ENCODE results near the gene RAB19.
"Not testable (repeated sequence)": the region's sequence is repeated elsewhere in the genome, so short reads cannot be mapped to it uniquely, and the experiment has no call there.

The RAB19 gene

DNA sequence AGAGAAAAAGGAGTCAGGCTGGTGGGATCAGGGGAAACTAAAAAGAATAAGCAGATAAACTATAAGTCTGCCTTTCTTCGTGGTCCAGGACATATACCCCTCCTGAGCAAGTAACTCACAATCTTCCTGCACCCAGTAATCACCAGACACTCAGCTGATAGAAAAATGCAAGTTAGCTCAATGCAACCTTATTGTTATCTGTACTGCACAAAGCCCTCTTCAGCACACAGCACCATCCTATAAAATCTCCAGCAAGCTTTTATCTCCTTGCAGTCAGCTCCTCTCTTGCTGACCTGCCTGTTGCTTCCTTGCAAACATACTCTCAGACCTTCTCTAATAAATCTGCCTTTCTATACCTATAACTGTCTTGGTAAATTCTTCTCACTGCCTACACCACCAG lies 12.2 kb upstream of the RAB19 start:
- DNase-seq (ENCODE audit: low spot score in 2 of 2) (no peak), ATAC-seq (no peak)
- Mint-ChIP-seq H3K4me1 (peaks cover 8% of the 10 kb centered on the region), H3K4me3 (no peak overlapping the region), H3K9me3 (no peaks in the 10 kb centered on the region), H3K36me3 (peaks cover 9% of the 10 kb centered on the region), H3K27ac (no peak overlapping the region)

DNA sequence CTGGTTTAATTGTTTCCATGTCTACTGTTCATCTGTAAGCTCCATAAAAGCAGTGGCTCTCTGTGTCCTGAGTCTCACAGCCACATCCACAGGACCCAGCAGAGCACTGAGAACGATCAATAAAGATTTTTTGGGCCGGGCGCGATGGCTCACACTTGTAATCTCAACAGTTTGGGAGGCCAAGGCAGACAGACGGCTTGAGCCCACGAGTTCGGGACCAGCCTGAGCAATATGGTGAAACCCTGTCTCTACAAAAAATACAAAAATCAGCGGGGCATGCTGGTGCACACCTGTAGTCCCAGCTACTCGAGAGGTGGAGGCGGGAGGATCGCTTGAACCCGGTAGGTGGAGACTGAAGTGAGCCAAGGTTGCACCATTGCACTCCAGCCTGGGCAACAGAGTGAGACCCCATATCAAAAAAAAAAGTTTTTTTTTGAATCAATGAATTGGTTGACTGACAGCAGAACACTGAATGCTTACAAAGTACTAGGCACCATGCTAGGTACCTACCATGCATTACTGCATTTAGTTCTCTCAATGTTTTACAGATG lies 10.0 kb upstream of the RAB19 start:
- Mint-ChIP-seq H3K9me3 (no peaks in the 10 kb centered on the region), H3K27ac (no peak overlapping the region), H3K36me3 (no peaks in the 10 kb centered on the region), H3K4me3 (no peak overlapping the region), H3K4me1 (peaks cover 15% of the 10 kb centered on the region)
- no peak for DNase-seq (ENCODE audit: low spot score in 2 of 2)
- ATAC-seq: no peak

DNA sequence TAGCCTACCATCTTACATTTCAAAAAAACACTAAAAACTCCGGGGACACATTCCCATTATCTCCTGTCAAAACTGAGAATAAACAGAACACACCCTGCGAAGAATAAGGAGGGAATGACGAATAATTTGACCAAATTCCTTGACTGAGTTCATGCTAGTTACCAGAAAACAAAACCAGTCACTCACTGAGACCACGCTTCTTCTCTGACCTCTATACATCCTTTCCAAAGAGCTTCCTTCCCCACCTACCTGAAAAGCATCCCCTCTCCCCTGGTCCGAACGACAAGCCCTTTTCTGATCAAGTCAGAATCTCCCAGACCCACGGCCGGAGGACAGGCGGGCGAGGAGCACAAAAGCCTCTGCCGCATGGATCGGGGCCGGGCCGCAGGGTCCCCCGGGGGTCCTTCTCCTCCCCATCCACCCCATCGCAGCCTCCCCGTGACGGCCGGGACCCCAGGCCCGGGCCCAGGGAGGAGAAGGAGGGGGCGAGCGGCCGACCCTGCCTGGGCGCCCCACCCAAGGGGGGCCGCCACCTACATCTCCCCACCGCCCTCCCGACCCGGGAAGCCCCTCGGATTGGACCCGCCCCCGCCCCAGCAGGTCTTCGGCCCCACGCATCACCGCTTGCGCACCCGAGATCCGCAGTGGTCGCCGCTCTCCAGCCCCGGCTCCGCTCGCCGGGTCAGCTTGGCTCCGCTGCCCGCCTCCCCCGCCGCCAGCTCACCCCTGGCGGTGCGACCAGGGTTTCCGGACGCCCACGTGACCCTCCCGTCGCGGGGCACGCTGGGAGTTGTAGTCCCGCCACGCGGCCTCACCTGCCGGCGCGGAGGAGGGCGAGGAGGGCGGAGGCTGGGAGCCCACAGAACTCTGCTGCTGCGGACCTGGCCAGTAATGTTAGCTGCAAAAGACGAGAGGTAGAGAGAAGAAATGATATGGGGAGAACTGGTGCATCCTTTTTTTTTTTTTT lies 5.8 kb upstream of the RAB19 start, which contains the start of gene SLC37A3:
SLC37A3 (minus strand) TSS at position 747 of the 967 bp plus-strand sequence. CDS start 16,004 bp downstream, outside the sequence.
- Mint-ChIP-seq H3K9me3 (no peaks in the 10 kb centered on the region), H3K36me3 (peaks cover 5% of the 10 kb centered on the region), H3K27ac (peak within 1 kb of the TSS; percentile 85), H3K4me3 (peak within 1 kb of the TSS; percentile 82), H3K4me1 (peaks cover 24% of the 10 kb centered on the region)
- DNase-seq (ENCODE audit: low spot score in 2 of 2) (peak; percentile 82 to 93), ATAC-seq (peak; percentile 97)

DNA sequence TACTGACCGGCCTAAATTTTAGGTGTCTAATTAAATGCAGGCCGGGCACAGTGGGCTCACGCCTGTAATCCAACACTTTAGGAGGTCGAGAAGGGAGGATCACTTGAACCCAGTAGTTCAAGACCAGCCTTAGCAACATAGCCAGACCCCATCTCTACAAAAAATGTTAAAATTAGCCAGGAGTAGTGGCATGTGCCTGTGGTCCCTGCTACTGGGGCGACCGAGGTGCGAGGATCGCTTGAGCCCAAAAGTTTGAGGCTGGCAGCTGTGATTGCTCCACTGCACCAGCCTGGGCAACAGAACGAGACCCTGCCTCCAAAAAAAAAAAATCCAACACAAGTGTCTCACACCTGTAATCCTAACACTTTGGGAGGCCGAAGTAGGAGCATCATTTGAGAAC lies 5.0 kb upstream of the RAB19 start:
- Mint-ChIP-seq H3K9me3 (no peaks in the 10 kb centered on the region), H3K4me1 (peaks cover 29% of the 10 kb centered on the region), H3K4me3 (peak overlapping the region; percentile 82), H3K36me3 (peaks cover 5% of the 10 kb centered on the region), H3K27ac (peak overlapping the region; percentile 85)
- DNase-seq (ENCODE audit: low spot score in 2 of 2) (no peak), ATAC-seq (no peak)

DNA sequence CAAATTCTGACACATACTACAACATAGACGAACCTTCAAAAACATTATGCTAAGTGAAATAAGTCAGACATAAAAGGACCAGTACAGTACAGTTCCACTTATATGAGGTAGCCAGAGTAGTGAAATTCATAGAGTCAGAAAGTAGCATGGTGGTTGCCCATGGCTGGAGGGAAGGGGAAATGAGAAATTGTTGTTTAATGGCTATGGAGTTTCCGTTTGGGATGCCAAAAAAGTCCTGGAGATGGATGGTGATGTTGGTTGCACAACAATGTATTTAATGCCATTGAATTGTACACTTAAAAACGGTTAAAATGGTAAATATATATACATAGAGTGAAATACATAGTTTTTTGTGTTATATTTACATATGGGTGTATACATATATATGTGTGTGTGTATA lies 3.5 kb upstream of the RAB19 start:
- Mint-ChIP-seq H3K4me1 (peaks cover 42% of the 10 kb centered on the region), H3K4me3 (no peak overlapping the region), H3K9me3 (no peaks in the 10 kb centered on the region), H3K27ac (no peak overlapping the region), H3K36me3 (peaks cover 5% of the 10 kb centered on the region)
- DNase-seq (ENCODE audit: low spot score in 2 of 2) (no peak), ATAC-seq (no peak)

DNA sequence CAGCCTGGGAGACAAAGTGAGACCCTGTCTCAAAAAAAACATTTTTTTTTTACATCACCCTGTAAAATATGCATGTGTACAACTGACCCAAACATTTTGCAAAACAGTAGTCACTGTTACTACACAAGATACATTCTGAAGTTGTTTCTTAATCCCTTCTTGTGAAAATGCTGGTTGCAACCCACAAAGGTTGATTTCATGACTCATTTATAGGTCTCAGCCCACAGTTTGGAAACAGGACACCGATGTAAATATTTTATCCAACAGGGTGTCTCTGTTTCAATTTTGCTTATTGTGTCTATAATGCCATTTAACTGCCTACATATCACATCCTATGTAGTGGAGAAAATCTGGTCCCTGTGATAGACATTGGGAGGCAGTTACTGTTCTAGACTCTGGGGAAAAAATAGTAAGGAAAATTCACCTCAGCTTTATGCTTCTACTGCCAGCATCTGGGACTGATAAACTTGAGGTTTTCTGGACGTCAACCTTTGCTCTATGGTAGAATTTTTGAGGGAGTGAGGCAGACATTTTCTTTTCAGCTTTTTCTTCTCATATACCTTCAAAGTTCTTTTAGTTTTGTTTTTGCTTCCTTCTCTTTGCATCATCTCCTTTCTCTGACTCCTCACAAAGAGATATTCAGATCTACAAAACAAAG lies 1.6 kb upstream of the RAB19 start:
- ATAC-seq (peak; percentile 40), DNase-seq (ENCODE audit: low spot score in 2 of 2) (no peak)
- H3K4me3 Mint-ChIP-seq: peak overlapping the region; percentile 8

DNA sequence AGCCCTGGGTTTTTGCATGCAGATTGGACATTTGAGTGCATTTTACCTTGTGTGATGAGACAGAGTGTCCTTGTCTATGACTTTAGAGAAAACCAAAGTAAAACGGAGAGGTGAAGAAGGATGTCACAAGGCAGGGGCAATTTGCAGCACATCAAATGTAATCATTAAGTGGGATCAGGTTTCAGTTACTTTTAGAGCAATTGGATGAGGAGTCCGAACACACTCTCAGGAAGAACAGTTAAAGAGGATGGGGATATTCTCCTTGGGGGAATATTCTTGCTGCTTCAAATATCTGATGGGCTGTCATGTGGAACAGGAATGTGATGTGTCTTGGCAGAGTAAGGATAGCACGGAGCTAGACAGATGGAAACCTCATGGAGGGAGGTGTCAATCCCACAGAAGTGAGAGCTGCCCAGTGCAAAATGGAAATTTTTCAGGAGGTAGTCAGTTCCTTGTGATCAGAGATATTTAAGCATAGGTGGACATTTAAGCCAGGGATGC lies 757 bp downstream of the RAB19 start:
- H3K4me3 Mint-ChIP-seq: peak overlapping the region; percentile 88
- H3K9me3 Mint-ChIP-seq: no peaks in the 10 kb centered on the region
- DNase-seq (ENCODE audit: low spot score in 2 of 2) (no peak), ATAC-seq (no peak)
- H3K36me3 Mint-ChIP-seq: peaks cover 16% of the 10 kb centered on the region
- H3K4me1 Mint-ChIP-seq: peaks cover 27% of the 10 kb centered on the region
- peak overlapping the region; percentile 97 for H3K27ac Mint-ChIP-seq

More for the DNA sequence above, 1.6 kb upstream of the RAB19 start:
- H3K9me3 Mint-ChIP-seq: no peaks in the 10 kb centered on the region
- H3K27ac Mint-ChIP-seq: peak overlapping the region; percentile 45
- H3K4me1 Mint-ChIP-seq: peaks cover 33% of the 10 kb centered on the region
- peaks cover 5% of the 10 kb centered on the region for H3K36me3 Mint-ChIP-seq

DNA sequence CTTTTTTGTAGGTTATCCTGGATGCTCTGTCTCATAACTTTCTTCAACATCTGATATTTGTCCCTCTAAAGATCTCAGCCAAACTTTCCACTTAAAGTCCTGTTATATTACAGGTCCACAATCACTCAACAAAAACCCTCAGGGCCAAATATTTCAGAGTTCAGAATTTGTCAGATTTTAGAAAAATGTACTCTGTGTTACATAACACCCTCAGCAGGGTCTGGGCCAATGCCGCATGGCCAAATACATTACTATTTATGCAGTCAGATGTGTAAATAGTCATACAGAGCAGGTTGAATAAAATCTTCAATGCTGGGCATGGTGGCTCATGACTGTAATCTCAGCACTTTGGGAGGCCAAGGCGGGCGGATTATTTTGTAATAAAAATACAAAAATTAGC lies 11.5 kb downstream of the RAB19 start:
- Mint-ChIP-seq H3K9me3 (no peaks in the 10 kb centered on the region), H3K36me3 (peaks cover 11% of the 10 kb centered on the region), H3K4me1 (no peaks in the 10 kb centered on the region), H3K4me3 (no peak overlapping the region), H3K27ac (no peak overlapping the region)
- no peak for ATAC-seq
- DNase-seq (ENCODE audit: low spot score in 2 of 2): no peak

DNA sequence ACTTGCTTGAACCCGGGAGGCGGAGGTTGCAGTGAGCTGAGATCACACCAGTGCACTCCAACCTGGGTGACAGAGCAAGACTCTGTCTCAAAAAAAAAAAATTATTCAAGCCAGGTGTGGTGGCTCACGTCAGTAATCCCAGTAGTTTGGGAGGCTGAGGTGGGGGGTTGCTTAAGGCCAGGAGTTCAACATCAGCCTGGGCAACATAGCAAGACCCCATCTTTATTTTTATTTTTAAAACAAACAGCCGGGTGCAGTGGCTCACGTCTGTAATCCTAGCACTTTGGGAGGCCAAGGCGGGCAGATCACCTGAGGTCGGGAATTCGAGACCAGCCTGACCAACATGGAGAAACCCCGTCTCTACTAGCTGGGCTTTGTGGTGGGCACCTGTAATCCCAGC lies 12.0 kb downstream of the RAB19 start:
- H3K36me3 Mint-ChIP-seq: peaks cover 10% of the 10 kb centered on the region
- not testable (repeated sequence) for H3K4me1 Mint-ChIP-seq; H3K27ac Mint-ChIP-seq; DNase-seq (ENCODE audit: low spot score in 2 of 2); H3K9me3 Mint-ChIP-seq; H3K4me3 Mint-ChIP-seq; ATAC-seq

DNA sequence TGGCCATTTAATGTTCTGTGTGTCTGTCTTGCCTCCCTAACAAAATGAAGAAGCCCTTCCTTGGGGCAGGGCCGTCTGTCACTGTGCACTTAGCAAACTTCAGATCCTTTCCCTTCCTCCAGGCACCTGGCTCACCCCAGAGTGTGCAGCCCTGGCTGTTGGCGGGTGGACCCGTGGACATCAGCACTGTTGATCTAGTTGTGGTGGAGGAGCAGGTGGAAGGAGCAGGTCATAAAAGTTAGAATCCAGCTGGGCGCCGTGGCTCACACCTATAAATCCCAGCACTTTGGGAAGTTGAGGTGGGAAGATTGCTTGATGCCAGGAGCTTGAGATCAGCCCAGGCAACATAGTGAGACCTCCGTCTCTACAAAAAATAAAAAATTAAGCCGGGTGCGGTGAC lies 12.7 kb downstream of the RAB19 start:
- H3K4me3 Mint-ChIP-seq: no peak overlapping the region
- no peak overlapping the region for H3K27ac Mint-ChIP-seq
- H3K4me1 Mint-ChIP-seq: no peaks in the 10 kb centered on the region
- DNase-seq (ENCODE audit: low spot score in 2 of 2) (no peak), ATAC-seq (no peak)
- H3K9me3 Mint-ChIP-seq: no peaks in the 10 kb centered on the region
- peaks cover 3% of the 10 kb centered on the region for H3K36me3 Mint-ChIP-seq

DNA sequence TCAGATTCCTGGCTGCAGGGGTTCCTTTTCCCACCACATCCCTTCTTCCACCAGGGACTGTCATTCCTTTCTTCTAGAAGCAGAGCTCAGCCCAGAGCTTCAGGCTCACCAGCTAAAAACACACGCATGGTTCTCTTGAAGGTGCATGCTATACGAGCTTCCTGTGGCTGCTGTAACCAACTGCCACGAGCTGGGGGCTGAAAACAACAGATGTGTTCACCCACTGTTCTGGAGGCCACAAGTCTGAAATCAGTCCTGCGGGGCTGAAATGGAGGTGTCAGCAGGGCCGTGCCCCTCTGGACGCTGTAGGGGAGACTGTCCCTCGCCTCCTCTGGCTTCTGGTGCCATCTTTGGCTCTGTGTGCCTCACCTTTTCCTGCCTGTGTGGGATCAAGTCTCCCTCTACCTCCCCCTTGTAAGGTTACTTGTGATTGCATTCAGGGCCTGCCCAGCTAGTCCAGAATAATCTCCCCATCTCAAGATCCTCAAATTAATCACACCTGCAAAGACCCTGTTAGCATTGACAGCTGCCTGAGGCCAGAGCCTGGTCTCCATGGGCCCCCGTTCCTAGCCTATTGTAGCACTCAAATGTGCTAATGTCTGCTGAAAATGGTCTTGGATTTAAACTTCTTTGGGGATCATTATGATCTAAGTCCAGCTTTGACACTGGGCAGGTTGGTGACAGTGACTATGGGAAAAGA lies 13.7 kb downstream of the RAB19 start:
- Mint-ChIP-seq H3K36me3 (no peaks in the 10 kb centered on the region), H3K4me1 (no peaks in the 10 kb centered on the region), H3K4me3 (no peak overlapping the region), H3K27ac (no peak overlapping the region), H3K9me3 (no peaks in the 10 kb centered on the region)
- DNase-seq (ENCODE audit: low spot score in 2 of 2): no peak
- no peak for ATAC-seq

DNA sequence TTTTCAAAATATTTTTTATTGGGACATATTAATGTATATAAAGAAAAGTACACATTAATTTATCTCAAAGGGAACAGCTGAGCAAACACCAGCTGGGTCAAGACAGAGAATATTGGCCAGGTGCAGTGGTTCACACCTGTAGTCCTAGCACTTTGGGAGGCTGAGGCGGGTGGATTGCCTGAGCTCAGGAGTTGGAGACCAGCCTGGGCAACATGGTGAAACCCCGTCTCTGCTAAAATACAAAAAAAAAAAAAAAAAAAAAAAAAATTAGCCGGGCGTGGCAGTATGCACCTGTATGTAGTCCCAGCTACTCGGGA lies 14.3 kb downstream of the RAB19 start:
- H3K4me3 Mint-ChIP-seq; H3K36me3 Mint-ChIP-seq; H3K27ac Mint-ChIP-seq; ATAC-seq; H3K4me1 Mint-ChIP-seq; DNase-seq (ENCODE audit: low spot score in 2 of 2); H3K9me3 Mint-ChIP-seq: not testable (repeated sequence)

DNA sequence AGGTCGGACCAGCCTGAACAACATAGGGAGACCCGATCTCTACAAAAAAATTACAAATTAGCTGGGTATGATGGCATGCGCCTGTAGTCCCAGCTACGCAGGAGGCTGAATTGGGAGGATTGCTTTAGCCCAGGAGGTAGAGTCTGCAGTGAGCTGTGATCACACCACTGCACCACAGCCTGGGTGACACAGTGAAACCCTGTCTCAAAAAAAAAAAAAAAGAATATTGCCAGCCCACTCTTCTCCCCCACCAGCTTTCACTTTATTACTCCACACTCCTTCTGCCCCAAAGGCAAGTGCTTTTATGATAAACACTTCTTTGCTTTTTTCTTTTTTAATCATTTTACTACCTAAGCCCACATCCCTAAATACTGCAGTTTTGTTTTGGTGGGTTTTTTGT lies 14.8 kb downstream of the RAB19 start:
- no peak overlapping the region for H3K4me3 Mint-ChIP-seq
- no peak for DNase-seq (ENCODE audit: low spot score in 2 of 2)
- no peaks in the 10 kb centered on the region for H3K9me3 Mint-ChIP-seq
- ATAC-seq: no peak
- H3K27ac Mint-ChIP-seq: no peak overlapping the region
- H3K4me1 Mint-ChIP-seq: no peaks in the 10 kb centered on the region
- H3K36me3 Mint-ChIP-seq: no peaks in the 10 kb centered on the region

DNA sequence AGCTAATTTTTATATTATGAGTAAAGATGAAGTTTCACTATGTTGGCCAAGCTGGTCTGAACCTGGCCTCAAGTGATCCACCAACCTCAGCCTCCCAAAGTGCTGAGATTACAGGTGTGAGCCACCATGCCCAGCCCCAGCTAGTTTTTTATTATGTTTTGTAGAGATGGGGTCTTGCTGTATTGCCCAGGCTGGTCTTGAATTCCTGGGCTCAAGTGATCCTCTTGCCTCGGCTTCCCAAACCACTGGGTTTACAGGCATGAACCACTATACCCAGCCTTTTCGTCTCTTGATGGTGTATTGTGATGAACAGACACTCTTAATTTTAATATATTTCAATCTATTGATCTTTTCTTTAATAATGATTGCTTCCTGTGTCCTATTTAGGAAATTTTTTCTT lies 17.7 kb downstream of the RAB19 start:
- Mint-ChIP-seq H3K27ac (no peak overlapping the region), H3K4me3 (no peak overlapping the region), H3K36me3 (no peaks in the 10 kb centered on the region), H3K9me3 (no peaks in the 10 kb centered on the region), H3K4me1 (no peaks in the 10 kb centered on the region)
- ATAC-seq: no peak
- no peak for DNase-seq (ENCODE audit: low spot score in 2 of 2)

DNA sequence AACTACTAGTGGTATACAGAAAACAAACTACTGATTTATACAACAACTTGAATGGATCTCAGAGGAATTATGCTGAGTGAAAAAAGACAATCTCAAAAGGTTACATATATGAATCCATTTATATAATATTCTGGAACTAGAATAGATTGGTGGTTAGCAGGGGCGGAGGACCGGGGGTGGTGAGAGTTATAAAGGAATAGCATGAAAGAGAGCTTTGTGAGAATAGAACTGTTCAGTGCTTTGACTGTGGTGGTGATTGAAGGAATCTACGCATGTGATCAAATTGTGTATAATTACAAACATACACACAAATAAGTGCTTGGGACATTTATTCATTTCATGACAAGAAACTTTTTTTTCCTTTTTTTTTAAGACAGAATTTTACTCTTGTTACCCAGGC lies 19.6 kb downstream of the RAB19 start:
- DNase-seq (ENCODE audit: low spot score in 2 of 2) (no peak), ATAC-seq (no peak)
- Mint-ChIP-seq H3K9me3 (no peaks in the 10 kb centered on the region), H3K4me3 (no peak overlapping the region), H3K27ac (no peak overlapping the region), H3K36me3 (peaks cover 7% of the 10 kb centered on the region), H3K4me1 (no peaks in the 10 kb centered on the region)
